H1 (cell line): Measurements from ENCODE around the gene ATXN2. TPM values are rescaled to one million over a fixed set of nuclear protein-coding genes. Genes with fewer than 3 reads are reported as not detected.

ENCODE experiments used
- CEBPB ChIP-seq: IDR thresholded peaks from 2 replicates; pipeline ENCODE4 v1.6.1; 2012; ENCODE audit warnings: low read depth, low read length
- FOSL1 ChIP-seq: IDR thresholded peaks from 2 replicates; pipeline ENCODE4 v1.6.1; 2011; ENCODE audit warnings: mild to moderate bottlenecking, low read depth, low read length, moderate library complexity; ENCODE audit not compliant: insufficient read depth
- PHF8 ChIP-seq: fragments of 200-600 bp; sonication (generic); conservative IDR thresholded peaks from 2 replicates; pipeline ENCODE4 v1.7.1; 2012; ENCODE audit warnings: low read depth, mild to moderate bottlenecking, inconsistent platforms, low read length, moderate library complexity
- RFX5 ChIP-seq: IDR thresholded peaks from 2 replicates; pipeline ENCODE4 v1.6.1; 2011; ENCODE audit warnings: low read depth, low read length, improper control_type of control experiment, borderline replicate concordance
- YY1 ChIP-seq: IDR thresholded peaks from 2 replicates; pipeline ENCODE4 v1.6.1; 2011; ENCODE audit warnings: low read depth, mild to moderate bottlenecking, low read length
- polyA plus RNA-seq, 7 experiments: library from polyadenylated mRNA; depleted of rRNA in 3 of 7; stranded (reverse) in 5 of 7; unstranded in 2 of 7; fragments of >200 nt in 5 of 7; fragments of 200-250 nt in 2 of 7; gene quantifications; 1 replicate in 5 of 7; 2 replicates in 1 of 7; 4 replicates in 1 of 7; pipeline versions ENCODE4 v1.2.1 to v1.2.3, GENCODE V29; 2011 to 2013; ENCODE audit warnings: missing spikeins in 2 of 7, mixed read lengths in 2 of 7
- total RNA-seq: library from RNA; stranded (reverse); fragmentation: NEBNext Ultra II Directional; extraction: Animal tissue kit (Norgen Biotek cat#: 25700); gene quantifications from 2 replicates; pipeline ENCODE4 v1.2.1, GENCODE V29; 2021
- TF ChIP-seq, protein P1 (sequence below): fragments of 300-600 bp; sonication (generic); IDR thresholded peaks from 2 replicates; pipeline ENCODE4 v1.7.1; 2012; ENCODE audit warnings: low read length, moderate library complexity, mild to moderate bottlenecking, inconsistent platforms; ENCODE audit not compliant: insufficient replicate concordance
- TF ChIP-seq, protein P2 (sequence below): IDR thresholded peaks from 2 replicates; pipeline ENCODE4 v1.6.1; 2012; ENCODE audit warnings: inconsistent platforms
- TF ChIP-seq, protein P3 (sequence below): IDR thresholded peaks from 2 replicates; pipeline ENCODE4 v1.6.1; 2011; ENCODE audit warnings: low read depth, mild to moderate bottlenecking, low read length; ENCODE audit not compliant: insufficient read depth
- TF ChIP-seq, protein P4 (sequence below): IDR thresholded peaks from 2 replicates; pipeline ENCODE4 v1.6.1; 2011; ENCODE audit warnings: low read length, improper control_type of control experiment

ATXN2 gene
- total and polyA plus RNA-seq, 2 of the 8 experiments (the other 6 are each of a cell fraction or from before 2014, with no cell fraction given) = 46.6 to 80.7 TPM

DNA sequence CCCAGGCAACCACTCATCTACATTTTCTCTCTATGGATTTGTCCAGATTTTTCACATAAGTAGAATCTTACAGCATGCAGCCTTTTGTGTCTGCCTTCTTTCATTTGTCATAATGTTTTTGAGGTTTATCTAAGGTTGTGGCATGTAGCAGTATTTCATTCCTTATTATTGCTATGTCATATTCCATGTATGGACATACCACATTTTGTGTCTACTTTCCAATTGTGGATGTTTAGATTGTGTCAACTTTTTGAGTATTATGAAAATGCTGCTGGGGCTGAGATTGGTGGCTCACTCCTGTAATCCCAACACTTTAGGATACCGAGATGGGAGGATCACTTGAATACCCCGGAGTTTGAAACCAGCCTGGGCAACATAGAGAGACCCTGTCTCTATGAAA is 3.2 kb upstream of the ATXN2 start (continued):
- TF ChIP-seq, protein P1, sequence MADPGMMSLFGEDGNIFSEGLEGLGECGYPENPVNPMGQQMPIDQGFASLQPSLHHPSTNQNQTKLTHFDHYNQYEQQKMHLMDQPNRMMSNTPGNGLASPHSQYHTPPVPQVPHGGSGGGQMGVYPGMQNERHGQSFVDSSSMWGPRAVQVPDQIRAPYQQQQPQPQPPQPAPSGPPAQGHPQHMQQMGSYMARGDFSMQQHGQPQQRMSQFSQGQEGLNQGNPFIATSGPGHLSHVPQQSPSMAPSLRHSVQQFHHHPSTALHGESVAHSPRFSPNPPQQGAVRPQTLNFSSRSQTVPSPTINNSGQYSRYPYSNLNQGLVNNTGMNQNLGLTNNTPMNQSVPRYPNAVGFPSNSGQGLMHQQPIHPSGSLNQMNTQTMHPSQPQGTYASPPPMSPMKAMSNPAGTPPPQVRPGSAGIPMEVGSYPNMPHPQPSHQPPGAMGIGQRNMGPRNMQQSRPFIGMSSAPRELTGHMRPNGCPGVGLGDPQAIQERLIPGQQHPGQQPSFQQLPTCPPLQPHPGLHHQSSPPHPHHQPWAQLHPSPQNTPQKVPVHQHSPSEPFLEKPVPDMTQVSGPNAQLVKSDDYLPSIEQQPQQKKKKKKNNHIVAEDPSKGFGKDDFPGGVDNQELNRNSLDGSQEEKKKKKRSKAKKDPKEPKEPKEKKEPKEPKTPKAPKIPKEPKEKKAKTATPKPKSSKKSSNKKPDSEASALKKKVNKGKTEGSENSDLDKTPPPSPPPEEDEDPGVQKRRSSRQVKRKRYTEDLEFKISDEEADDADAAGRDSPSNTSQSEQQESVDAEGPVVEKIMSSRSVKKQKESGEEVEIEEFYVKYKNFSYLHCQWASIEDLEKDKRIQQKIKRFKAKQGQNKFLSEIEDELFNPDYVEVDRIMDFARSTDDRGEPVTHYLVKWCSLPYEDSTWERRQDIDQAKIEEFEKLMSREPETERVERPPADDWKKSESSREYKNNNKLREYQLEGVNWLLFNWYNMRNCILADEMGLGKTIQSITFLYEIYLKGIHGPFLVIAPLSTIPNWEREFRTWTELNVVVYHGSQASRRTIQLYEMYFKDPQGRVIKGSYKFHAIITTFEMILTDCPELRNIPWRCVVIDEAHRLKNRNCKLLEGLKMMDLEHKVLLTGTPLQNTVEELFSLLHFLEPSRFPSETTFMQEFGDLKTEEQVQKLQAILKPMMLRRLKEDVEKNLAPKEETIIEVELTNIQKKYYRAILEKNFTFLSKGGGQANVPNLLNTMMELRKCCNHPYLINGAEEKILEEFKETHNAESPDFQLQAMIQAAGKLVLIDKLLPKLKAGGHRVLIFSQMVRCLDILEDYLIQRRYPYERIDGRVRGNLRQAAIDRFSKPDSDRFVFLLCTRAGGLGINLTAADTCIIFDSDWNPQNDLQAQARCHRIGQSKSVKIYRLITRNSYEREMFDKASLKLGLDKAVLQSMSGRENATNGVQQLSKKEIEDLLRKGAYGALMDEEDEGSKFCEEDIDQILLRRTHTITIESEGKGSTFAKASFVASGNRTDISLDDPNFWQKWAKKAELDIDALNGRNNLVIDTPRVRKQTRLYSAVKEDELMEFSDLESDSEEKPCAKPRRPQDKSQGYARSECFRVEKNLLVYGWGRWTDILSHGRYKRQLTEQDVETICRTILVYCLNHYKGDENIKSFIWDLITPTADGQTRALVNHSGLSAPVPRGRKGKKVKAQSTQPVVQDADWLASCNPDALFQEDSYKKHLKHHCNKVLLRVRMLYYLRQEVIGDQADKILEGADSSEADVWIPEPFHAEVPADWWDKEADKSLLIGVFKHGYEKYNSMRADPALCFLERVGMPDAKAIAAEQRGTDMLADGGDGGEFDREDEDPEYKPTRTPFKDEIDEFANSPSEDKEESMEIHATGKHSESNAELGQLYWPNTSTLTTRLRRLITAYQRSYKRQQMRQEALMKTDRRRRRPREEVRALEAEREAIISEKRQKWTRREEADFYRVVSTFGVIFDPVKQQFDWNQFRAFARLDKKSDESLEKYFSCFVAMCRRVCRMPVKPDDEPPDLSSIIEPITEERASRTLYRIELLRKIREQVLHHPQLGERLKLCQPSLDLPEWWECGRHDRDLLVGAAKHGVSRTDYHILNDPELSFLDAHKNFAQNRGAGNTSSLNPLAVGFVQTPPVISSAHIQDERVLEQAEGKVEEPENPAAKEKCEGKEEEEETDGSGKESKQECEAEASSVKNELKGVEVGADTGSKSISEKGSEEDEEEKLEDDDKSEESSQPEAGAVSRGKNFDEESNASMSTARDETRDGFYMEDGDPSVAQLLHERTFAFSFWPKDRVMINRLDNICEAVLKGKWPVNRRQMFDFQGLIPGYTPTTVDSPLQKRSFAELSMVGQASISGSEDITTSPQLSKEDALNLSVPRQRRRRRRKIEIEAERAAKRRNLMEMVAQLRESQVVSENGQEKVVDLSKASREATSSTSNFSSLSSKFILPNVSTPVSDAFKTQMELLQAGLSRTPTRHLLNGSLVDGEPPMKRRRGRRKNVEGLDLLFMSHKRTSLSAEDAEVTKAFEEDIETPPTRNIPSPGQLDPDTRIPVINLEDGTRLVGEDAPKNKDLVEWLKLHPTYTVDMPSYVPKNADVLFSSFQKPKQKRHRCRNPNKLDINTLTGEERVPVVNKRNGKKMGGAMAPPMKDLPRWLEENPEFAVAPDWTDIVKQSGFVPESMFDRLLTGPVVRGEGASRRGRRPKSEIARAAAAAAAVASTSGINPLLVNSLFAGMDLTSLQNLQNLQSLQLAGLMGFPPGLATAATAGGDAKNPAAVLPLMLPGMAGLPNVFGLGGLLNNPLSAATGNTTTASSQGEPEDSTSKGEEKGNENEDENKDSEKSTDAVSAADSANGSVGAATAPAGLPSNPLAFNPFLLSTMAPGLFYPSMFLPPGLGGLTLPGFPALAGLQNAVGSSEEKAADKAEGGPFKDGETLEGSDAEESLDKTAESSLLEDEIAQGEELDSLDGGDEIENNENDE = no peak
- no peak for TF ChIP-seq PHF8
- TF ChIP-seq, protein P2, sequence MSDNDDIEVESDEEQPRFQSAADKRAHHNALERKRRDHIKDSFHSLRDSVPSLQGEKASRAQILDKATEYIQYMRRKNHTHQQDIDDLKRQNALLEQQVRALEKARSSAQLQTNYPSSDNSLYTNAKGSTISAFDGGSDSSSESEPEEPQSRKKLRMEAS = no peak
- TF ChIP-seq, protein P3, sequence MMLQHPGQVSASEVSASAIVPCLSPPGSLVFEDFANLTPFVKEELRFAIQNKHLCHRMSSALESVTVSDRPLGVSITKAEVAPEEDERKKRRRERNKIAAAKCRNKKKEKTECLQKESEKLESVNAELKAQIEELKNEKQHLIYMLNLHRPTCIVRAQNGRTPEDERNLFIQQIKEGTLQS = no peak
- TF ChIP-seq, protein P4, sequence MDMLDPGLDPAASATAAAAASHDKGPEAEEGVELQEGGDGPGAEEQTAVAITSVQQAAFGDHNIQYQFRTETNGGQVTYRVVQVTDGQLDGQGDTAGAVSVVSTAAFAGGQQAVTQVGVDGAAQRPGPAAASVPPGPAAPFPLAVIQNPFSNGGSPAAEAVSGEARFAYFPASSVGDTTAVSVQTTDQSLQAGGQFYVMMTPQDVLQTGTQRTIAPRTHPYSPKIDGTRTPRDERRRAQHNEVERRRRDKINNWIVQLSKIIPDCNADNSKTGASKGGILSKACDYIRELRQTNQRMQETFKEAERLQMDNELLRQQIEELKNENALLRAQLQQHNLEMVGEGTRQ = no peak
- TF ChIP-seq YY1 = no peak
- TF ChIP-seq CEBPB = no peak
- TF ChIP-seq FOSL1 = no peak
- TF ChIP-seq RFX5 = no peak
